Left ventricle myocardium inferior (tissue), 1 donor: ENCODE measurements around the gene SLC46A3. TPM values are rescaled to one million over a fixed set of nuclear protein-coding genes. Genes with fewer than 3 reads are reported as not detected.

Experiments
- DNase-seq: peaks from one replicate; pipeline ENCODE4 v3.0.0-alpha.2; 2020
- H3K27ac ChIP-seq: fragments of 200-600 bp; replicated peaks from 2 replicates; pipeline ENCODE4 v1.8.0; 2021
- H3K27me3 ChIP-seq: fragments of 200-600 bp; 2 replicates; pipeline ENCODE4 v1.8.0; 2021; ENCODE audit warnings: low read depth
- H3K36me3 ChIP-seq: fragments of 200-600 bp; 2 replicates; pipeline ENCODE4 v1.8.0; 2021
- H3K4me1 ChIP-seq: fragments of 200-600 bp; 2 replicates; pipeline ENCODE4 v1.8.0; 2021
- H3K4me3 ChIP-seq: fragments of 200-600 bp; 2 replicates; pipeline ENCODE4 v1.8.0; 2021; ENCODE audit warnings: mild to moderate bottlenecking, moderate library complexity
- H3K9me3 ChIP-seq: fragments of 200-600 bp; replicated peaks from 2 replicates; pipeline ENCODE4 v1.8.0; 2021
- intact Hi-C: fragments of 100-400 bp; cut with micrococcal nuclease; formaldehyde crosslinking; loops from one replicate; pipeline ENCODE4 v1.11.0; 2022
- total RNA-seq: library from RNA; stranded (reverse); fragmentation: NEBNext Ultra II Directional; extraction: Animal tissue kit (Norgen Biotek cat#: 25700); gene quantifications from one replicate; pipeline ENCODE4 v1.2.1, GENCODE V29; 2021
- TF ChIP-seq, protein P1 (sequence below): fragments of 200-600 bp; IDR thresholded peaks from 2 replicates; pipeline ENCODE4 v1.8.0; 2021; ENCODE audit warnings: antibody characterized with exemption, mild to moderate bottlenecking, borderline replicate concordance
- donor health status: DM: no; HTN: yes; CAD: no; lungs with severe emphysema.

SLC46A3 gene
- total RNA-seq, 1 donor from 2014 or later, result 16.7 TPM

GRCh38 chr13:28654276-28654675, 64.5 kb downstream of the SLC46A3 start:
- Histone ChIP-seq H3K4me1 (peaks cover 50% of the 10 kb centered on the region), H3K4me3 (no peak overlapping the region), H3K9me3 (no peaks in the 10 kb centered on the region), H3K27ac (peak overlapping the region; percentile 24), H3K27me3 (no peaks in the 10 kb centered on the region), H3K36me3 (no peaks in the 10 kb centered on the region)
- DNase-seq, result no peak
- TF ChIP-seq, protein P1, sequence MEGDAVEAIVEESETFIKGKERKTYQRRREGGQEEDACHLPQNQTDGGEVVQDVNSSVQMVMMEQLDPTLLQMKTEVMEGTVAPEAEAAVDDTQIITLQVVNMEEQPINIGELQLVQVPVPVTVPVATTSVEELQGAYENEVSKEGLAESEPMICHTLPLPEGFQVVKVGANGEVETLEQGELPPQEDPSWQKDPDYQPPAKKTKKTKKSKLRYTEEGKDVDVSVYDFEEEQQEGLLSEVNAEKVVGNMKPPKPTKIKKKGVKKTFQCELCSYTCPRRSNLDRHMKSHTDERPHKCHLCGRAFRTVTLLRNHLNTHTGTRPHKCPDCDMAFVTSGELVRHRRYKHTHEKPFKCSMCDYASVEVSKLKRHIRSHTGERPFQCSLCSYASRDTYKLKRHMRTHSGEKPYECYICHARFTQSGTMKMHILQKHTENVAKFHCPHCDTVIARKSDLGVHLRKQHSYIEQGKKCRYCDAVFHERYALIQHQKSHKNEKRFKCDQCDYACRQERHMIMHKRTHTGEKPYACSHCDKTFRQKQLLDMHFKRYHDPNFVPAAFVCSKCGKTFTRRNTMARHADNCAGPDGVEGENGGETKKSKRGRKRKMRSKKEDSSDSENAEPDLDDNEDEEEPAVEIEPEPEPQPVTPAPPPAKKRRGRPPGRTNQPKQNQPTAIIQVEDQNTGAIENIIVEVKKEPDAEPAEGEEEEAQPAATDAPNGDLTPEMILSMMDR, result no peak
- intact Hi-C loops, result no loop called here

GRCh38 chr13:28653111-28653510, 65.7 kb downstream of the SLC46A3 start:
- intact Hi-C loops, result no loop called here
- no peak overlapping the region for H3K4me3 ChIP-seq
- H3K4me1 ChIP-seq, result peaks cover 42% of the 10 kb centered on the region
- no peaks in the 10 kb centered on the region for H3K9me3 ChIP-seq
- H3K27ac ChIP-seq, result peak overlapping the region; percentile 20
- TF ChIP-seq, protein P1, result no peak
- H3K27me3 ChIP-seq, result no peaks in the 10 kb centered on the region
- no peak for DNase-seq
- no peaks in the 10 kb centered on the region for H3K36me3 ChIP-seq

- DNase-seq, result no peak
- intact Hi-C loops, result no loop called here
- TF ChIP-seq, protein P1, result no peak
- Histone ChIP-seq H3K27me3 (no peaks in the 10 kb centered on the region), H3K4me3 (no peak overlapping the region), H3K36me3 (no peaks in the 10 kb centered on the region), H3K9me3 (no peaks in the 10 kb centered on the region), H3K4me1 (peaks cover 29% of the 10 kb centered on the region), H3K27ac (no peak overlapping the region)
These were observed 66.9 kb downstream of the SLC46A3 start for GRCh38 chr13:28651810-28652401.

DNA sequence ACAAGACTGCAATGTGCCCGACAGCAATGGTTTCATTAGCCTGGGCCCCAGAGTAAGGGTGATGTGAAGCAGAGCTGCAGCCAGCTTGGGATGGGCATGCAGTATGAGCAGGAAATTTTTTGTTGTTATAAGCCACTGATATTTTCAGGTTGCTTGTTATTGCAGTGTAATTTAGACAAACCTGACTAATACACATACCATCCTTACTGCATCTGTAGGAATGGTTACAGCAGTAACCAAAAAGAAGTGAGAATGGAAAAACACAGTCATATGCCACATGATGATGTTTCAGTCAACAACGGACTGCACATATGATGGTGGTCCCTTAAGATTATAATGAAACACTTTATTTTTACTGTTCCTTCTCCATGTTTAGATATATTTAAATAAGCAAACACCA, 68.5 kb downstream of the SLC46A3 start:
- no peak for DNase-seq
- Histone ChIP-seq H3K27me3 (no peaks in the 10 kb centered on the region), H3K4me3 (no peak overlapping the region), H3K4me1 (peaks cover 17% of the 10 kb centered on the region), H3K27ac (no peak overlapping the region), H3K36me3 (no peaks in the 10 kb centered on the region), H3K9me3 (no peaks in the 10 kb centered on the region)
- intact Hi-C loops, result no loop called here
- TF ChIP-seq, protein P1, result no peak

Other genes with a start within 250 kb of the SLC46A3 start
- gene FLT1, start 223.8 kb downstream of the SLC46A3 start, total RNA-seq, result 40.7 TPM
- 101 TPM for gene POMP, start 59.8 kb downstream of the SLC46A3 start, total RNA-seq
- 101 TPM for gene MTUS2, start 101.4 kb upstream of the SLC46A3 start, total RNA-seq